AG10803 (cell line): ENCODE measurements around the gene TPST1.
A peak's percentile ranks its signal among the peaks of the same experiment; 100 is the strongest.
"Not testable (repeated sequence)": the region's sequence is repeated elsewhere in the genome, so short reads cannot be mapped to it uniquely, and the experiment has no call there.

Source experiments
- DNase-seq: peaks from one replicate; pipeline ENCODE4 v3.0.0; 2010; ENCODE audit warnings: low read depth
- H3K4me3 ChIP-seq: 2 replicates; pipeline ENCODE4 v1.5.1; 2011; ENCODE audit warnings: mild to moderate bottlenecking, low read length, control low read depth
- CTCF ChIP-seq: conservative IDR thresholded peaks from 2 replicates; pipeline ENCODE4 v1.5.1; 2011; ENCODE audit warnings: mild to moderate bottlenecking, low read length, control low read depth, inconsistent platforms

Gene TPST1

DNA sequence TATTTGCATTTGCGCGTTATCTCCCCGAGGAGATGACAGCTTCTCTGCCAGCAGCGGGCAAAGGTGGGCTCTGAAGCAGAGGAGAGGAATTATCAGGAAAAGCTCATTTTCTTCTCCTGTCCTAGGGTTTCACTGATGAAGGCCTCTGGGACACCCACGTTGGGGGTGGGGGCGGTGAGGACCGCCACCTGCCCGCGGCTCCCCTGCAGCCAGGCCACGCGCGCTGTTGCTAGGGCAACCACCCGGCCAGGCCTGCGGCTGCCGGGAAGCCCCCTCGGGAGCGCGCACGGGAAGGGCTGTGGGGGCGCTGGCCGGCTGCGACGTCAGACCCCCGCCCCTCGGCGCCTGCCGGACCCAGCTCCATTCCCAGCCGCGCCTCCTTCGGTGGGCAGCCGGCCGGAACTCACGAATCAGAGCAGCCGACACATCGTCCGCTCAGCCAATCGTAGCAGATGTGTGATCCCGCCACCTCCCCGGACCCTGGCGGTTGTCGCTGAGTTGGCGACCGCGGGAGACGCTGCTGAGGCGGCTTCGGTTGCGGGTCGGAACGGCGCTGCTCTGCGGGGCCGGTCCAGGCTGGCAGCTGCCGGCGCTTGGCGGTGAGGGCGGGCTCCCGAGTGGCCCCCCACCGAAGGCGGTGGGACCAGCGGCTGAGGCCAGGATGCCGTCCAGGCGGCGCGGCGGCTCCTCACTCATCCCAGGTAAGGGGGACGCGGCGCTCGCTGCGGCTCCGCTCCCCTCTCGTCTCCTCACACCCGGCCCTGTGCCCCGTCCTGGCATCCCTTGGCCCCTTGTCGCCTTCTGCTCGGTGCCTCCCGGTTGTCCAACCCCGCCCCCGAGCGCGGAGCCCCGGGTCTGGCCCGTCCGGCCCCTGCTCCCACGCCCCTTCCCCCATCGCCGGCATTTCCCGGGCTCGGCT is at the start of gene TPST1:
TSS of gene TPST1 (plus strand) at position 513 of the 919 bp plus-strand sequence. CDS start 35,092 bp downstream, outside the sequence.
- peak; percentile 48 for TF ChIP-seq CTCF
- DNase-seq: peak; percentile 72
- peak within 1 kb of the TSS; percentile 95 for H3K4me3 ChIP-seq

- not testable (repeated sequence) for H3K4me3 ChIP-seq, DNase-seq
Observed at GRCh38 chr7:66156035-66156434, 49.1 kb upstream of the TPST1 start.

DNA sequence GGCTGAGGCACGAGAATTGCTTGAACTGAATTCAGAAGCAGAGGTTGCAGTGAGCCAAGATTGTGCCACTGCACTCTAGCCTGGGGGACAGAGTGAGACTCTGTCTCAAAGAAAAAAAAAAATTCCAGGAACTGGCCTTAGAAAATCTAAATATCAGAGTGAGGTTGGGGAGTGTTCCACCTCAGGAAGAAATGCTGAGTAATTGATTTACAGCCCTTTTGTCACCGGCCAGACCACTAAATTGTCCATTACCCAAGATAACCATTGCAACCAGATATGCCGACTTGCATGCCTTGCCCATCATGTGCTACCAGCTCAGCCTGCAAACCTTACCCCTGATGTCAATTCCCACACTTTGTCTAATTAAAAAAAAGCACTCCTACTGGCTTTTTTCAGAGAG is 48.1 kb upstream of the TPST1 start:
- no peak overlapping the region for H3K4me3 ChIP-seq

DNA sequence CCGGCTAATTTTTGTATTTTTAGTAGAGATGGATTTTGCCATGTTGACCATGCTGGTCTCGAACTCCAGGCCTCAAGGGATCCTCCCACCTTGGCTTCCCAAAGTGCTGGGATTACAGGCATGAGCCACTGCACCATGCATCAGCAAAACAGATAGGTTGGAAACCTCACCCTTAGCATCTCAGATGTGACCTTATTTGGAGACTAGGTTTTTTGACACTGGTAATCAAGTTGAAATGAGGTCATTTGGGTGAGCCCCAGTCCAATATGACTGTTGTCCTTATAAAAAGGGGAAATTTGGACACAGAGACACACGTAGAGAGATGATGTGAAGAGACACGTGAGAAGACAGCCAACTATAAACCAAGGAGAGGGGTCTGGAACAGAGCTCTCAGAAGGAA is 42.5 kb upstream of the TPST1 start:
- no peak overlapping the region for H3K4me3 ChIP-seq
- TF ChIP-seq CTCF: no peak
- no peak for DNase-seq

More for the DNA sequence above, 48.1 kb upstream of the TPST1 start:
- no peak for TF ChIP-seq CTCF
- DNase-seq: peak; percentile 25

- TF ChIP-seq CTCF: no peak
- no peak for DNase-seq
- no peak overlapping the region for H3K4me3 ChIP-seq
Observed at GRCh38 chr7:66163186-66163610, 41.9 kb upstream of the TPST1 start.

- no peak for TF ChIP-seq CTCF
- DNase-seq: no peak
- H3K4me3 ChIP-seq: no peak overlapping the region
Observed at GRCh38 chr7:66164356-66164755, 40.8 kb upstream of the TPST1 start.

GRCh38 chr7:66167773-66168387 is 37.3 kb upstream of the TPST1 start:
- peak; percentile 78 for DNase-seq
- no peak for TF ChIP-seq CTCF
- H3K4me3 ChIP-seq: no peak overlapping the region
